Hepatocyte (in vitro differentiated cells): Measurements from ENCODE around the gene SIX2.

Source experiments
- CTCF ChIP-seq: fragments of 200-600 bp; sonication (generic); IDR thresholded peaks from 2 replicates; pipeline ENCODE4 v1.5.1; 2016; ENCODE audit warnings: antibody characterized with exemption, mild to moderate bottlenecking; ENCODE audit not compliant: poor library complexity
- EZH2phosphoT487 ChIP-seq: fragments of 200-600 bp; sonication (generic); IDR thresholded peaks from one replicate; pipeline ENCODE4 v1.6.1; 2018; ENCODE audit warnings: antibody characterized with exemption, mild to moderate bottlenecking, low read depth, moderate library complexity; ENCODE audit not compliant: unreplicated experiment, severe bottlenecking

- TF ChIP-seq CTCF, result no peak
- TF ChIP-seq EZH2phosphoT487, result no peak
Measured at GRCh38 chr2:45055162-45055605, 45.9 kb upstream of the SIX2 start.
